K562 (cell line): ENCODE results near the gene CFDP1. TPM values are rescaled to one million over a fixed set of nuclear protein-coding genes. Genes with fewer than 3 reads are reported as not detected.

ENCODE experiments used
- ATAC-seq: fragments of 200-7000 bp; cut with Tn5 transposase; 3 replicates; pipeline ENCODE4 v1.9.1; 2020; ENCODE audit warnings: moderate library complexity
- BruUV-seq: library from RNA; stranded (reverse); fragments of 400-500 nt; replicated peaks from 2 replicates; lab custom pipeline; 2021; lab: Mats Ljungman, UMichigan
- CTCF ChIA-PET: fragments of 300-600 bp; formaldehyde crosslinking; extraction: SDS; loops from one replicate; lab custom pipeline; 2021; ENCODE audit warnings: low intra/inter-chr PET ratio; lab: Yijun Ruan, JAX
- POLR2A ChIA-PET: fragments of 300-600, 350-650 bp; sonication (Branson Sonifier 250); formaldehyde crosslinking; extraction: SDS; loops from one replicate; lab custom pipeline; 2021; ENCODE audit warnings: antibody characterized with exemption, inconsistent platforms; lab: Yijun Ruan, JAX
- DNase-seq, 4 experiments: peaks; one replicate each; pipeline versions ENCODE4 v3.0.0 to v3.0.0-alpha.2; 2011 to 2018; ENCODE audit warnings: low spot score in 3 of 4, mixed read lengths in 3 of 4; ENCODE audit errors: extremely low read depth in 1 of 4
- FAIRE-seq: peaks from 2 replicates; lab custom pipeline; 2011; peaks lifted over from hg19 to GRCh38; lab: Jason Lieb, UNC
- H2AFZ ChIP-seq: 2 replicates; pipeline ENCODE4 v1.6.0; 2011; ENCODE audit warnings: low read depth, low read length, control low read depth, inconsistent platforms
- H3K27ac ChIP-seq: fragments of 200-600 bp; 3 replicates; pipeline ENCODE4 v1.8.0; 2011; ENCODE audit warnings: low read depth, mild to moderate bottlenecking, control low read depth, inconsistent platforms, low read length, moderate library complexity, mixed read lengths; ENCODE audit errors: extremely low read depth
- H3K27me3 ChIP-seq, 2 experiments: fragments of 300-600 bp in 1 of 2; 2 replicates in 1 of 2; 3 replicates in 1 of 2; pipeline versions ENCODE4 v1.6.0 to v1.8.0; 2011; ENCODE audit warnings: inconsistent platforms in 2 of 2, low read length in 2 of 2, mild to moderate bottlenecking in 1 of 2, mixed read lengths in 1 of 2, moderate library complexity in 1 of 2; ENCODE audit not compliant: control insufficient read depth in 2 of 2, insufficient read depth in 2 of 2
- H3K36me3 ChIP-seq: fragments of 300-600 bp; 3 replicates; pipeline ENCODE4 v1.8.0; 2011; ENCODE audit warnings: mild to moderate bottlenecking, low read length, inconsistent platforms; ENCODE audit not compliant: control insufficient read depth, insufficient read depth
- H3K4me1 ChIP-seq, 2 experiments: fragments of 200-600 bp in 1 of 2; replicated peaks in 1 of 2; 2 replicates in 1 of 2; 3 replicates in 1 of 2; pipeline versions ENCODE4 v1.5.1 to v1.8.0; 2011; ENCODE audit warnings: inconsistent platforms in 2 of 2, low read length in 2 of 2, mild to moderate bottlenecking in 1 of 2, mixed read lengths in 1 of 2, moderate library complexity in 1 of 2; ENCODE audit not compliant: control insufficient read depth in 2 of 2, insufficient read depth in 2 of 2
- H3K4me2 ChIP-seq: 2 replicates; pipeline ENCODE4 v1.6.1; 2011; ENCODE audit warnings: low read length, control low read depth, inconsistent platforms, mixed read lengths; ENCODE audit not compliant: insufficient read depth
- H3K4me3 ChIP-seq: fragments of 200-600 bp; sonication (generic), shearing (Covaris generic); 2 replicates; pipeline ENCODE4 v1.5.1; 2016; ENCODE audit warnings: control low read depth, inconsistent platforms
- H3K79me2 ChIP-seq: fragments of 200-600 bp; 3 replicates; pipeline ENCODE4 v1.8.0; 2011; ENCODE audit warnings: low read length, inconsistent platforms; ENCODE audit not compliant: control insufficient read depth, insufficient read depth
- H3K9ac ChIP-seq, 2 experiments: 2 replicates each; pipeline versions ENCODE4 v1.6.0 to v1.6.1; 2011; ENCODE audit warnings: low read depth in 2 of 2, low read length in 2 of 2, control low read depth in 1 of 2, inconsistent platforms in 1 of 2, mild to moderate bottlenecking in 1 of 2, mixed read lengths in 1 of 2; ENCODE audit not compliant: insufficient read depth in 1 of 2
- H3K9me1 ChIP-seq: one replicate; pipeline ENCODE4 v1.6.0; 2011; ENCODE audit warnings: inconsistent platforms, mild to moderate bottlenecking, low read length, moderate library complexity; ENCODE audit not compliant: control insufficient read depth, insufficient read depth
- H3K9me3 ChIP-seq: replicated peaks from 2 replicates; pipeline ENCODE4 v1.5.1; 2011; ENCODE audit warnings: low read depth, low read length, inconsistent platforms; ENCODE audit not compliant: control insufficient read depth, insufficient read depth
- H4K20me1 ChIP-seq: replicated peaks from 2 replicates; pipeline ENCODE4 v1.6.1; 2011; ENCODE audit warnings: low read length, inconsistent platforms, mixed read lengths; ENCODE audit not compliant: control insufficient read depth, insufficient read depth
- MIER1 ChIP-seq: fragments of 450-650 bp; IDR thresholded peaks from 2 replicates; pipeline ENCODE4 v1.6.1; 2016; ENCODE audit warnings: antibody characterized with exemption, mild to moderate bottlenecking, low read depth
- NRF1 ChIP-seq, 2 experiments: fragments of 450-650 bp; IDR thresholded peaks in 1 of 2; conservative IDR thresholded peaks in 1 of 2; 2 replicates each; pipeline ENCODE4 v1.6.1; 2014; ENCODE audit warnings: mild to moderate bottlenecking in 2 of 2
- TCF3 ChIP-seq: sonication (generic); formaldehyde crosslinking; IDR thresholded peaks from 2 replicates; pipeline ENCODE4 v1.4.0; 2020; ENCODE audit warnings: mild to moderate bottlenecking, missing genetic modification reagents
- WGBS: fragments of 100-300 bp; shearing (Covaris generic); methylation state at CpG from one replicate; pipeline ENCODE4 v1.1.6; 2016; ENCODE audit warnings: low coverage, mixed read lengths; ENCODE audit not compliant: insufficient coverage; ENCODE audit errors: missing lambda C conversion rate; 5-methylcytosine and 5-hydroxymethylcytosine counted together
- in situ Hi-C: fragments of 300-500 bp; cut with MboI; formaldehyde crosslinking; loops from 4 replicates; pipeline ENCODE4 v1.15.0; 2018; ENCODE audit warnings: inconsistent platforms, mixed read lengths
- intact Hi-C: fragments of 100-400 bp; cut with micrococcal nuclease; formaldehyde crosslinking; loops from 2 replicates; pipeline ENCODE4 v1.14.2; 2022
- polyA plus RNA-seq, 8 experiments: library from polyadenylated mRNA; depleted of rRNA in 4 of 8; stranded (reverse) in 5 of 8; unstranded in 3 of 8; fragments of >200 nt; fragmentation: Nextera tagmentation in 2 of 8; fragmentation: Illumina TruSeq in 1 of 8; extraction: Ambion mirVana in 2 of 8; extraction: Trizol in 1 of 8; gene quantifications; 2 replicates each; pipeline versions ENCODE4 v1.2.1 to v1.2.3, GENCODE V29; 2011 to 2014; ENCODE audit warnings: inconsistent platforms in 1 of 8, missing spikeins in 1 of 8
- total RNA-seq, 7 experiments: library from RNA; depleted of rRNA in 6 of 7; stranded (reverse); fragments of >200 nt in 6 of 7; fragmentation: Illumina TruSeq in 2 of 7; extraction: Trizol in 2 of 7; gene quantifications; 2 replicates each; pipeline versions ENCODE4 v1.2.1 to v1.2.3, GENCODE V29; 2011 to 2021; ENCODE audit warnings: low replicate concordance in 1 of 7
- TF ChIP-seq, protein P1 (sequence below): IDR thresholded peaks from 2 replicates; pipeline ENCODE4 v1.6.1; 2016; ENCODE audit warnings: missing genetic modification characterization, missing compliant biosample characterization

The CFDP1 gene
- total and polyA plus RNA-seq, 9 of the 15 experiments (the other 6 are each of a cell fraction or from before 2014, with no cell fraction given), result 31.5 to 78.4 (median 61.7) TPM

DNA sequence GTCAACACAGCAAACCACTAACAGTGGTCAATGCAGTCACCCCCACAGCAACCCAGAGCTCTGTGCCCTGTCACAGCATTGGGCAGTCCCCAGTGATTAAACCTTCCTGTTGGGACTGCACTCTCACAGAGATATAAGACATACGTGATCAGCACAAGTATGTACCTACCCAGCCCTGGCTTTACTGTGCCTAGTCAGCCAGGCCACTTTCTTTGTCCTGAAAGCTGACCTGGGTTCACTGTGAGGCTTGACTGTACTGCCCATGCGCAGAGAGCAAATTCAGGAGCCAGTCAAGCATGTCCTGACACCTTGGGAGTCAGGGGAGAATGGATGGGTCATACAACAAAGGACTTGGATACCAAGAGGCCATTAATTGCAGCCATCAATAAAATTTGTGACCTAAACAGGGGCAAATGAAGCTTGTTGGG, 42.1 kb upstream of the CFDP1 start:
- Histone ChIP-seq H4K20me1 (no peaks in the 10 kb centered on the region; the same call in 1 of the 2 replicates), H3K27ac (no peak overlapping the region), H3K4me2 (no peak overlapping the region), H3K9me3 (no peaks in the 10 kb centered on the region), H3K9ac (no peak overlapping the region), H3K36me3 (no peaks in the 10 kb centered on the region), H2AFZ (no peak overlapping the region), H3K79me2 (no peaks in the 10 kb centered on the region), H3K9me1 (no peaks in the 10 kb centered on the region), H3K4me3 (no peak overlapping the region), H3K4me1 (peaks cover 0 to 9% of the 10 kb centered on the region in 2 experiments; a peak in 2 of 5 replicates), H3K27me3 (peaks cover 13 to 38% of the 10 kb centered on the region in 2 experiments; a peak in 3 of 5 replicates)
- WGBS, result 2% methylated on average over 2 of the region's 2 CpGs
- POLR2A ChIA-PET, result interaction anchor here (0.6 kb wide), 1 partner anchor 173 kb away, joined by 3 read pairs; no protein-coding TSS in a partner anchor
- in situ Hi-C loops, result loop anchor here (10.0 kb wide), 1 partner anchor 289 kb away; no protein-coding TSS in a partner anchor
- ATAC-seq, result no peak
- no peak for DNase-seq
- intact Hi-C loops, result no loop called here
- no peak for FAIRE-seq
- BruUV-seq, result no TSS peak
- CTCF ChIA-PET, result no interaction called here
- TF ChIP-seq TCF3 (CRISPR knock-in tag) (no peak), MIER1 (no peak), NRF1 (conservative IDR thresholded peaks at IDR 0.05 in 1 of 2, IDR thresholded peaks at IDR 0.05 in 1 of 2) (peak; percentile 66 to 76)
- TF ChIP-seq, protein P1, sequence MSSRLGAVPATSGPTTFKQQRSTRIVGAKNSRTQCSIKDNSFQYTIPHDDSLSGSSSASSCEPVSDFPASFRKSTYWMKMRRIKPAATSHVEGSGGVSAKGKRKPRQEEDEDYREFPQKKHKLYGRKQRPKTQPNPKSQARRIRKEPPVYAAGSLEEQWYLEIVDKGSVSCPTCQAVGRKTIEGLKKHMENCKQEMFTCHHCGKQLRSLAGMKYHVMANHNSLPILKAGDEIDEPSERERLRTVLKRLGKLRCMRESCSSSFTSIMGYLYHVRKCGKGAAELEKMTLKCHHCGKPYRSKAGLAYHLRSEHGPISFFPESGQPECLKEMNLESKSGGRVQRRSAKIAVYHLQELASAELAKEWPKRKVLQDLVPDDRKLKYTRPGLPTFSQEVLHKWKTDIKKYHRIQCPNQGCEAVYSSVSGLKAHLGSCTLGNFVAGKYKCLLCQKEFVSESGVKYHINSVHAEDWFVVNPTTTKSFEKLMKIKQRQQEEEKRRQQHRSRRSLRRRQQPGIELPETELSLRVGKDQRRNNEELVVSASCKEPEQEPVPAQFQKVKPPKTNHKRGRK (tag), result no peak
